KMS-11 (cell line): Measurements from ENCODE around the gene CHID1.

ENCODE experiments used
- H2AFZ ChIP-seq: fragments of 200-600 bp; sonication (generic); 2 replicates; pipeline ENCODE4 v1.6.1; 2016; ENCODE audit warnings: antibody characterized with exemption, mixed run types, low read depth
- H3K27ac ChIP-seq: fragments of 200-600 bp; sonication (generic); 2 replicates; pipeline ENCODE4 v1.6.1; 2016; ENCODE audit warnings: mild to moderate bottlenecking, mixed run types
- H3K27me3 ChIP-seq: fragments of 200-600 bp; sonication (generic); 2 replicates; pipeline ENCODE4 v1.6.1; 2017; ENCODE audit warnings: mild to moderate bottlenecking, low read depth, mixed run types, moderate library complexity; ENCODE audit not compliant: insufficient read depth
- H3K36me3 ChIP-seq: fragments of 200-600 bp; sonication (generic); 2 replicates; pipeline ENCODE4 v1.6.1; 2017; ENCODE audit warnings: mild to moderate bottlenecking, mixed run types; ENCODE audit not compliant: insufficient read depth
- H3K4me1 ChIP-seq: fragments of 200-600 bp; sonication (generic); 2 replicates; pipeline ENCODE4 v1.6.1; 2016; ENCODE audit warnings: mild to moderate bottlenecking, low read depth, mixed run types; ENCODE audit not compliant: poor library complexity, severe bottlenecking
- H3K4me2 ChIP-seq: fragments of 200-600 bp; sonication (generic); 2 replicates; pipeline ENCODE4 v1.7.0; 2016; ENCODE audit warnings: mild to moderate bottlenecking, mixed run types
- H3K4me3 ChIP-seq: fragments of 200-600 bp; sonication (generic); IDR thresholded peaks from 2 replicates; pipeline ENCODE4 v1.6.1; 2017; ENCODE audit warnings: low read depth, low read length, mixed read lengths; ENCODE audit not compliant: insufficient read depth
- H3K79me2 ChIP-seq: fragments of 200-600 bp; sonication (generic); 2 replicates; pipeline ENCODE4 v1.6.1; 2016; ENCODE audit warnings: low read depth, mixed run types; ENCODE audit not compliant: insufficient read depth
- H3K9ac ChIP-seq: fragments of 200-600 bp; sonication (generic); 2 replicates; pipeline ENCODE4 v1.6.1; 2016; ENCODE audit warnings: mild to moderate bottlenecking, mixed run types
- H4K20me1 ChIP-seq: fragments of 200-600 bp; sonication (generic); 2 replicates; pipeline ENCODE4 v1.6.1; 2016; ENCODE audit warnings: mild to moderate bottlenecking, mixed run types; ENCODE audit not compliant: insufficient read depth
- TF ChIP-seq, protein P1 (sequence below): fragments of 200-600 bp; sonication (generic); conservative IDR thresholded peaks from 2 replicates; pipeline ENCODE4 v1.6.1; 2017; ENCODE audit warnings: low read depth, mild to moderate bottlenecking, antibody characterized with exemption, low read length, moderate library complexity, mixed read lengths

Gene CHID1

DNA sequence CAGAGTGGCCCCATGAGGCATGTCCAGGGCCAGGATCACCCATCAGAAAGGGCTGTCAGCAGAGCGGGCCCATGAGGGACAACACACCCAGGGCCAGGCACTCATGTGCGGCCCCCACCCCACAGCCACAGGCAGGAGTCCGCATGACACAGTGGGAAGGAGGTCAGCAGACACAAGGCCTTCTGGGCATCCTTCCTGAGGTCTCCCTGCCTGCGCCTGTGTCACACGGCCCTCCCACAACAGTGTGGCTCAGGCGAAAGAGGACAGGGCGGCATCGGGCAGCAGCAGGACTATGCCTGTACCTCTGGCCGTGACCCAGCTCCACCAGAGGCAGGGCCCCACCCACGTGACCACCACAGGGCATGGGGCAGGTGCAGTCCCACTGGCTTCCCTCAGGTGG lies 27.1 kb downstream of the CHID1 start:
- TF ChIP-seq, protein P1, sequence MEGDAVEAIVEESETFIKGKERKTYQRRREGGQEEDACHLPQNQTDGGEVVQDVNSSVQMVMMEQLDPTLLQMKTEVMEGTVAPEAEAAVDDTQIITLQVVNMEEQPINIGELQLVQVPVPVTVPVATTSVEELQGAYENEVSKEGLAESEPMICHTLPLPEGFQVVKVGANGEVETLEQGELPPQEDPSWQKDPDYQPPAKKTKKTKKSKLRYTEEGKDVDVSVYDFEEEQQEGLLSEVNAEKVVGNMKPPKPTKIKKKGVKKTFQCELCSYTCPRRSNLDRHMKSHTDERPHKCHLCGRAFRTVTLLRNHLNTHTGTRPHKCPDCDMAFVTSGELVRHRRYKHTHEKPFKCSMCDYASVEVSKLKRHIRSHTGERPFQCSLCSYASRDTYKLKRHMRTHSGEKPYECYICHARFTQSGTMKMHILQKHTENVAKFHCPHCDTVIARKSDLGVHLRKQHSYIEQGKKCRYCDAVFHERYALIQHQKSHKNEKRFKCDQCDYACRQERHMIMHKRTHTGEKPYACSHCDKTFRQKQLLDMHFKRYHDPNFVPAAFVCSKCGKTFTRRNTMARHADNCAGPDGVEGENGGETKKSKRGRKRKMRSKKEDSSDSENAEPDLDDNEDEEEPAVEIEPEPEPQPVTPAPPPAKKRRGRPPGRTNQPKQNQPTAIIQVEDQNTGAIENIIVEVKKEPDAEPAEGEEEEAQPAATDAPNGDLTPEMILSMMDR: no peak
- no peaks in the 10 kb centered on the region for H3K27me3 ChIP-seq
- H2AFZ ChIP-seq: no peak overlapping the region
- H3K79me2 ChIP-seq: no peaks in the 10 kb centered on the region
- no peak overlapping the region for H3K4me2 ChIP-seq
- no peak overlapping the region for H3K27ac ChIP-seq
- no peak overlapping the region for H3K4me3 ChIP-seq
- no peaks in the 10 kb centered on the region for H4K20me1 ChIP-seq
- no peaks in the 10 kb centered on the region for H3K4me1 ChIP-seq
- no peaks in the 10 kb centered on the region for H3K36me3 ChIP-seq
- H3K9ac ChIP-seq: no peak overlapping the region

DNA sequence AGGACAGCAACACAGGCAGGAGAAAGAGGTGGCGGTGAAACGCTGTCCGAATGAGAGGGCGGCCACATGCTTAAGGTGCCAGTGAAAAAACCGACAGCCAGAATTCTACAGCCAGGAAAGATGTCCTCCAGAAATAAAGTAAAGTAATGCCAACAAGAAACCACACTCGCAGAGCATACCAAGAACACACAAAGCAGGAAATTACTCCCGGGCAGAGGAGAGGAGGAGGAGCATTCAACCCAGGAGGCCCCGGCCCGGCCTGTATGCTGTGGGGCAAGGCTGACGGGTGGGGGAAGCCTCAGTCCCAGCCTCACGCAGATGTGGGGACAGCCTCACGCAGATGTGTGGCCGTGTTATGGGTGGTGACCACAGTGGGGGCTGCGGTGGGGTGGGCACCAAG lies 28.0 kb downstream of the CHID1 start:
- Histone ChIP-seq H3K27me3 (no peaks in the 10 kb centered on the region), H3K27ac (no peak overlapping the region), H4K20me1 (no peaks in the 10 kb centered on the region), H3K4me3 (no peak overlapping the region), H3K4me1 (peaks cover 4% of the 10 kb centered on the region), H3K79me2 (no peaks in the 10 kb centered on the region), H3K4me2 (no peak overlapping the region), H3K9ac (no peak overlapping the region), H3K36me3 (no peaks in the 10 kb centered on the region), H2AFZ (no peak overlapping the region)
- TF ChIP-seq, protein P1: no peak

DNA sequence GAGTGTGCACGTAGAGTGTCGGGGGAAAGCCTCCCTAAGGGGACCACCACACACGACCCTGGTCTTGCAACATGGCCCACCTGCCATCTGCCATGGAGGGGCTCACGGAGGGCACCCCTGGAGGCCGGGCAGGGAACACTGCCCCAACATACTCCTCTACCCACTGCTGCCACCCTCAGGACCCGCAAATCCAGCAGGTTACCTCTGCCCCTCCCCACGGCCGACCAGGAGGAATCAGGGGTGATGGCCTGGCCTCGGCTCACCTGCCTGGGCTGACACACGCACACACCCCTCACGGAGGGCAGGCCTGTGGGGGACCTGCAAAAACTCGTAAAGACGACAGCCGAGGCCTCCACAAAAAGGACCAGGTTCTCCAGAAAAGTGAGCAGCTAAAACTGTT lies 30.2 kb downstream of the CHID1 start:
- H3K4me3 ChIP-seq: no peak overlapping the region
- no peaks in the 10 kb centered on the region for H3K79me2 ChIP-seq
- H3K4me1 ChIP-seq: peaks cover 4% of the 10 kb centered on the region
- no peak overlapping the region for H2AFZ ChIP-seq
- TF ChIP-seq, protein P1: no peak
- H3K36me3 ChIP-seq: no peaks in the 10 kb centered on the region
- H4K20me1 ChIP-seq: no peaks in the 10 kb centered on the region
- H3K27me3 ChIP-seq: no peaks in the 10 kb centered on the region
- H3K9ac ChIP-seq: no peak overlapping the region
- no peak overlapping the region for H3K4me2 ChIP-seq
- H3K27ac ChIP-seq: no peak overlapping the region

DNA sequence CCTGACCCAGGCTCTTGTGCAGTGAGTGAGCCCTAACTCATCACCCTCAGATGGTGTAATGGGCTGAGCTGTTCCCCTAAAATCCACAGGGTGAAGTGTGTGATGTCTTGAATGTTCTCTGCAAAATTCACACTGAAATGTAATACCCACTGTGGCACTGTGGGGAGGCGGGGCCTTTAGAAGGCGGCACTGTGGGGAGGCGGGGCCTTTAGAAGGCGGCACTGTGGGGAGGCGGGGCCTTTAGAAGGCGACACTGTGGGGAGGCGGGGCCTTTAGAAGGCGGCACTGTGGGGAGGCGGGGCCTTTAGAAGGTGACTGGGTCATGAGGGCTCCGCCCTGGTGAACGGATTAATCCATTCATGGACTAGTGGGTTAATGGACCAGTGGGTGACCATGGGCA lies 33.0 kb downstream of the CHID1 start:
- TF ChIP-seq, protein P1: no peak
- Histone ChIP-seq H3K4me1 (peaks cover 4% of the 10 kb centered on the region), H3K9ac (no peak overlapping the region), H3K27ac (no peak overlapping the region), H3K36me3 (no peaks in the 10 kb centered on the region), H4K20me1 (no peaks in the 10 kb centered on the region), H2AFZ (no peak overlapping the region), H3K4me3 (no peak overlapping the region), H3K79me2 (no peaks in the 10 kb centered on the region), H3K4me2 (no peak overlapping the region), H3K27me3 (no peaks in the 10 kb centered on the region)
